ENCODE results near the gene XRCC5.

Gene XRCC5

GRCh38 chr2:216233281-216233995 lies 124.3 kb downstream of the XRCC5 start:
- POLR2A ChIA-PET, result no interaction called here

GRCh38 chr2:216234106-216234505 lies 125.0 kb downstream of the XRCC5 start:
- Histone ChIP-seq H3K36me3 (ENCODE audit: control insufficient read depth in 2 of 2, insufficient read depth in 1 of 2, low read length in 2 of 2) (no peaks in the 10 kb centered on the region), H3K4me1 (ENCODE audit: control insufficient read depth, insufficient read depth, low read length) (no peaks in the 10 kb centered on the region), H3K4me3 (ENCODE audit: low read depth, low read length) (no peak overlapping the region), H3K27ac (ENCODE audit: extremely low read depth, low read depth, low read length) (no peak overlapping the region), H3K9me3 (ENCODE audit: control insufficient read depth, insufficient read depth, low read depth, low read length) (no peaks in the 10 kb centered on the region)
- POLR2A ChIA-PET, result no interaction called here
- TF ChIP-seq KLF16 (tag by site-specific recombination; IDR thresholded peaks at IDR 0.05) (no peak), ZNF335 (tag by site-specific recombination; conservative IDR thresholded peaks at IDR 0.05) (no peak), SCRT1 (tag by site-specific recombination; IDR thresholded peaks at IDR 0.05; ENCODE audit: borderline replicate concordance) (no peak), ZNF350 (tag by site-specific recombination; IDR thresholded peaks at IDR 0.05) (no peak)
- CTCF ChIA-PET, result no interaction called here

More at GRCh38 chr2:216233281-216233995, 124.3 kb downstream of the XRCC5 start:
- no peaks in the 10 kb centered on the region for H3K9me3 ChIP-seq (ENCODE audit: control insufficient read depth, insufficient read depth, low read depth, low read length)
- CTCF ChIA-PET, result no interaction called here
- H3K27ac ChIP-seq (ENCODE audit: extremely low read depth, low read depth, low read length), result no peak overlapping the region
- TF ChIP-seq SP2 (tag by site-specific recombination; IDR thresholded peaks at IDR 0.05), result no peak
- TF ChIP-seq OVOL3 (tag by site-specific recombination; IDR thresholded peaks at IDR 0.05), result no peak
- no peak for TF ChIP-seq ZNF266 (tag by site-specific recombination; IDR thresholded peaks at IDR 0.05; ENCODE audit: low read depth)
- TF ChIP-seq ZNF670 (tag by site-specific recombination; IDR thresholded peaks at IDR 0.05; ENCODE audit: low read depth), result no peak
- no peak for TF ChIP-seq ZNF510 (tag by site-specific recombination; IDR thresholded peaks at IDR 0.05; ENCODE audit: insufficient replicate concordance)
- TF ChIP-seq ZNF561 (tag by site-specific recombination; IDR thresholded peaks at IDR 0.05; ENCODE audit: borderline replicate concordance), result no peak
- TF ChIP-seq BCL11A (tag by site-specific recombination; IDR thresholded peaks at IDR 0.05; ENCODE audit: low read depth), result no peak
- no peak for TF ChIP-seq ZNF324 (tag by site-specific recombination; IDR thresholded peaks at IDR 0.05)
- TF ChIP-seq ZNF174 (tag by site-specific recombination; IDR thresholded peaks at IDR 0.05), result no peak
- H3K4me1 ChIP-seq (ENCODE audit: control insufficient read depth, insufficient read depth, low read length), result no peaks in the 10 kb centered on the region
- no peaks in the 10 kb centered on the region for H3K36me3 ChIP-seq (ENCODE audit: control insufficient read depth in 2 of 2, insufficient read depth in 1 of 2, low read length in 2 of 2)
- H3K4me3 ChIP-seq (ENCODE audit: low read depth, low read length), result no peak overlapping the region

GRCh38 chr2:216235462-216235861 lies 126.3 kb downstream of the XRCC5 start:
- CTCF ChIA-PET, result no interaction called here
- TF ChIP-seq ZNF571 (tag by site-specific recombination; IDR thresholded peaks at IDR 0.05), result no peak
- TF ChIP-seq ZBTB44 (tag by site-specific recombination; IDR thresholded peaks at IDR 0.05), result no peak
- no peak for TF ChIP-seq ZNF133 (tag by site-specific recombination; IDR thresholded peaks at IDR 0.05)
- TF ChIP-seq HOXA7 (CRISPR knock-in tag; IDR thresholded peaks at IDR 0.05; ENCODE audit: borderline replicate concordance), result no peak
- TF ChIP-seq YY2 (tag by site-specific recombination; IDR thresholded peaks at IDR 0.05), result no peak
- no peak for TF ChIP-seq ZNF146 (tag by site-specific recombination; IDR thresholded peaks at IDR 0.05)
- TF ChIP-seq OVOL3 (tag by site-specific recombination; IDR thresholded peaks at IDR 0.05), result no peak
- no peak for TF ChIP-seq PATZ1 (tag by site-specific recombination; IDR thresholded peaks at IDR 0.05)
- no peak for TF ChIP-seq ZNF26 (tag by site-specific recombination; IDR thresholded peaks at IDR 0.05)

More at GRCh38 chr2:216235462-216235861, 126.3 kb downstream of the XRCC5 start:
- H3K27ac ChIP-seq (ENCODE audit: extremely low read depth, low read depth, low read length), result no peak overlapping the region
- POLR2A ChIA-PET, result no interaction called here
- H3K4me1 ChIP-seq (ENCODE audit: control insufficient read depth, insufficient read depth, low read length), result no peaks in the 10 kb centered on the region
- H3K36me3 ChIP-seq (ENCODE audit: control insufficient read depth in 2 of 2, insufficient read depth in 1 of 2, low read length in 2 of 2), result no peaks in the 10 kb centered on the region
- no peaks in the 10 kb centered on the region for H3K9me3 ChIP-seq (ENCODE audit: control insufficient read depth, insufficient read depth, low read depth, low read length)
- no peak overlapping the region for H3K4me3 ChIP-seq (ENCODE audit: low read depth, low read length)

Measured in HEK293 (cell line).